OCI-LY7 (cell line): ENCODE results near the gene TP53TG3E. TPM values are rescaled to one million over a fixed set of nuclear protein-coding genes. Genes with fewer than 3 reads are reported as not detected.
"Not testable (repeated sequence)": the region's sequence is repeated elsewhere in the genome, so short reads cannot be mapped to it uniquely, and the experiment has no call there.

Source experiments
- Bru-seq: library from RNA; stranded (reverse); fragments of 400-500 nt; gene quantifications from one replicate; lab custom pipeline; 2021; lab: Mats Ljungman, UMichigan
- BruChase-seq, 2 experiments: library from RNA; stranded (reverse); fragments of 400-500 nt; gene quantifications; one replicate each; lab custom pipeline; 2021; lab: Mats Ljungman, UMichigan
- BruUV-seq: library from RNA; stranded (reverse); fragments of 400-500 nt; replicated peaks from 2 replicates; lab custom pipeline; 2021; lab: Mats Ljungman, UMichigan
- CTCF ChIA-PET: fragments of 300-600 bp; sonication (Branson Sonifier 250); formaldehyde crosslinking; loops from one replicate; lab custom pipeline; 2022; ENCODE audit warnings: antibody characterized with exemption; ENCODE audit not compliant: unreplicated experiment; lab: Charles Lee
- POLR2A ChIA-PET: fragments of 300-600 bp; sonication (Branson Sonifier 250); formaldehyde crosslinking; loops from one replicate; lab custom pipeline; 2022; ENCODE audit warnings: antibody characterized with exemption; lab: Charles Lee
- DNase-seq: peaks from one replicate; pipeline ENCODE4 v3.0.0-alpha.2; 2015; ENCODE audit warnings: low spot score
- H2AFZ ChIP-seq: fragments of 200-600 bp; sonication (generic), shearing (Covaris generic); 2 replicates; pipeline ENCODE4 v1.6.1; 2014; ENCODE audit warnings: mild to moderate bottlenecking, antibody characterized with exemption, low read length, moderate library complexity
- H3K27ac ChIP-seq: fragments of 200-600 bp; sonication (generic); 2 replicates; pipeline ENCODE4 v1.5.1; 2014; ENCODE audit warnings: mixed run types, low read depth, mild to moderate bottlenecking, moderate library complexity, low read length, inconsistent platforms; ENCODE audit not compliant: poor library complexity, severe bottlenecking
- H3K36me3 ChIP-seq: fragments of 200-600 bp; sonication (generic); 2 replicates; pipeline ENCODE4 v1.6.1; 2014; ENCODE audit warnings: mild to moderate bottlenecking, antibody characterized with exemption, low read length, moderate library complexity, mixed read lengths; ENCODE audit not compliant: insufficient read depth
- H3K4me1 ChIP-seq: fragments of 200-600 bp; sonication (generic); 2 replicates; pipeline ENCODE4 v1.5.1; 2014; ENCODE audit warnings: mild to moderate bottlenecking, low read length; ENCODE audit not compliant: insufficient read depth, poor library complexity, severe bottlenecking
- H3K4me2 ChIP-seq: fragments of 200-600 bp; sonication (generic); 2 replicates; pipeline ENCODE4 v1.6.1; 2014; ENCODE audit warnings: mild to moderate bottlenecking, low read length
- H3K4me3 ChIP-seq: fragments of 200-600 bp; sonication (generic); 2 replicates; pipeline ENCODE4 v1.5.1; 2014; ENCODE audit warnings: mild to moderate bottlenecking, low read depth, low read length; ENCODE audit not compliant: poor library complexity, severe bottlenecking
- H3K79me2 ChIP-seq: fragments of 200-600 bp; sonication (generic); 2 replicates; pipeline ENCODE4 v1.6.1; 2016; ENCODE audit warnings: low read depth, mild to moderate bottlenecking, low read length, moderate library complexity, mixed read lengths; ENCODE audit not compliant: insufficient read depth
- H3K9me2 ChIP-seq: fragments of 200-600 bp; sonication (generic); 2 replicates; pipeline ENCODE4 v1.6.1; 2016; ENCODE audit warnings: mild to moderate bottlenecking, low read length, mixed read lengths; ENCODE audit not compliant: insufficient read depth
- H3K9me3 ChIP-seq: fragments of 200-600 bp; sonication (generic); 2 replicates; pipeline ENCODE4 v1.6.1; 2014; ENCODE audit warnings: mild to moderate bottlenecking, mixed run types, low read length, mixed read lengths
- H4K20me1 ChIP-seq: fragments of 200-600 bp; sonication (generic); 2 replicates; pipeline ENCODE4 v1.6.1; 2014; ENCODE audit warnings: mild to moderate bottlenecking, antibody characterized with exemption, low read length, moderate library complexity, mixed read lengths; ENCODE audit not compliant: insufficient read depth
- intact Hi-C: fragments of 100-400 bp; cut with micrococcal nuclease; formaldehyde crosslinking; loops from one replicate; pipeline ENCODE4 v1.10.0; 2022; ENCODE audit not compliant: unreplicated experiment
- long read RNA-seq: library from polyadenylated mRNA; stranded (forward); transcript quantifications from one replicate; pipeline ENCODE4 v2.0.0, GENCODE V29; 2022
- total RNA-seq, 2 experiments: library from RNA; depleted of rRNA in 1 of 2; stranded (reverse); fragments of >200 nt in 1 of 2; shearing (Covaris generic) in 1 of 2; gene quantifications; 2 replicates each; pipeline ENCODE4 v1.2.3, GENCODE V29; 2014 to 2022

TP53TG3E gene
- total RNA-seq (2014; rRNA removed; shearing (Covaris generic)) (not detected in 2 replicates), total RNA-seq (2022) (not detected in 2 replicates), Bru-seq, nascent RNA (not detected), BruChase-seq, experiment 1, labeled RNA remaining after a 6-hour chase (not detected), BruChase-seq, experiment 2, labeled RNA remaining after a 2-hour chase (not detected)
- long read RNA-seq = 0 reads

GRCh38 chr16:33304006-33304405 is at the start of gene TP53TG3E:
Gene TP53TG3E, plus strand, starts transcription at chr16:33304306. Its CDS starts 68 bp downstream, at chr16:33304374.
- H3K9me3 ChIP-seq, intact Hi-C loops, H3K4me3 ChIP-seq, BruUV-seq, H3K36me3 ChIP-seq, H2AFZ ChIP-seq, H3K4me1 ChIP-seq, H3K4me2 ChIP-seq, H3K27ac ChIP-seq, POLR2A ChIA-PET, H4K20me1 ChIP-seq, DNase-seq, H3K9me2 ChIP-seq, CTCF ChIA-PET, H3K79me2 ChIP-seq: not testable (repeated sequence)

GRCh38 chr16:33336226-33337012 is 32.3 kb downstream of the TP53TG3E start:
- POLR2A ChIA-PET, BruUV-seq: not testable (repeated sequence)

GRCh38 chr16:33337627-33338542 is 33.8 kb downstream of the TP53TG3E start:
- H3K4me3 ChIP-seq, DNase-seq, BruUV-seq, POLR2A ChIA-PET, H3K4me1 ChIP-seq, H3K36me3 ChIP-seq, H3K27ac ChIP-seq, H3K79me2 ChIP-seq, H3K4me2 ChIP-seq, H3K9me3 ChIP-seq, H4K20me1 ChIP-seq, H2AFZ ChIP-seq, CTCF ChIA-PET, intact Hi-C loops, H3K9me2 ChIP-seq: not testable (repeated sequence)

More at GRCh38 chr16:33336226-33337012, 32.3 kb downstream of the TP53TG3E start:
- intact Hi-C loops, H2AFZ ChIP-seq, H3K4me2 ChIP-seq, DNase-seq, H3K4me1 ChIP-seq, H3K79me2 ChIP-seq, H3K9me2 ChIP-seq, CTCF ChIA-PET, H3K27ac ChIP-seq, H4K20me1 ChIP-seq, H3K9me3 ChIP-seq, H3K36me3 ChIP-seq, H3K4me3 ChIP-seq: not testable (repeated sequence)

GRCh38 chr16:33338543-33338951 is 34.4 kb downstream of the TP53TG3E start:
- H3K4me1 ChIP-seq, H2AFZ ChIP-seq, H4K20me1 ChIP-seq, intact Hi-C loops, BruUV-seq, H3K36me3 ChIP-seq, H3K79me2 ChIP-seq, H3K4me3 ChIP-seq, CTCF ChIA-PET, DNase-seq, H3K4me2 ChIP-seq, H3K27ac ChIP-seq, H3K9me2 ChIP-seq, POLR2A ChIA-PET, H3K9me3 ChIP-seq: not testable (repeated sequence)

- intact Hi-C loops, CTCF ChIA-PET, H3K36me3 ChIP-seq, H3K4me2 ChIP-seq, H3K9me2 ChIP-seq, H4K20me1 ChIP-seq, H3K79me2 ChIP-seq, BruUV-seq, H3K4me3 ChIP-seq, H3K4me1 ChIP-seq, H2AFZ ChIP-seq, H3K9me3 ChIP-seq, H3K27ac ChIP-seq, POLR2A ChIA-PET: not testable (repeated sequence)
- peak; percentile 0 for DNase-seq
Observed at GRCh38 chr16:33339093-33340061, 35.3 kb downstream of the TP53TG3E start.
